ENCODE data around the gene SYVN1.

SYVN1 gene

DNA sequence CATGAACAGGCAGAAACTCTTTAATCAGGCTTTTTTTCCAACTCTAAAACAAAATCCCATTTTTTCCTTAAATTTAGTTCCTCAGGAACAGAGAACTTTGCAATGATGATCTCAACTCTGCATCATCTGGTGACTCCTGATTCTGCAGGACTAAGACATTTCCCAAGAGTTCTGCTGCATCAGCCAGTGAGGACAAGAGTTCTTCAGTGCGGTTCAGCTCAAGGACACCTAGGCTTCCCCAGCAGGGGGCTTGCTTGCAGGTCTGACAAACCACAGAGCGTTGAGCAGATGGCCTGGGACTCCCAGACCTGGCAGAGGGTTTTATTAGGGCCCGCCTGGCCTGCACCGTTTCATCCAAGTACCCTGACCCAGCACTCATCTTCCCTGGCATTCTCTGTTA, 56.9 kb downstream of the SYVN1 start:
- no peaks in the 10 kb centered on the region for H3K27me3 ChIP-seq (replicated peaks; ENCODE audit: control insufficient read depth, insufficient read depth, low read length)
- no peak for DNase-seq (ENCODE audit: extremely low read depth, insufficient read length)
- H3K36me3 ChIP-seq (ENCODE audit: control insufficient read depth, insufficient read depth, low read length) = peaks cover 17% of the 10 kb centered on the region
- no peak overlapping the region for H3K4me3 ChIP-seq (replicated peaks; ENCODE audit: low read depth, low read length)
- TF ChIP-seq, protein P1, sequence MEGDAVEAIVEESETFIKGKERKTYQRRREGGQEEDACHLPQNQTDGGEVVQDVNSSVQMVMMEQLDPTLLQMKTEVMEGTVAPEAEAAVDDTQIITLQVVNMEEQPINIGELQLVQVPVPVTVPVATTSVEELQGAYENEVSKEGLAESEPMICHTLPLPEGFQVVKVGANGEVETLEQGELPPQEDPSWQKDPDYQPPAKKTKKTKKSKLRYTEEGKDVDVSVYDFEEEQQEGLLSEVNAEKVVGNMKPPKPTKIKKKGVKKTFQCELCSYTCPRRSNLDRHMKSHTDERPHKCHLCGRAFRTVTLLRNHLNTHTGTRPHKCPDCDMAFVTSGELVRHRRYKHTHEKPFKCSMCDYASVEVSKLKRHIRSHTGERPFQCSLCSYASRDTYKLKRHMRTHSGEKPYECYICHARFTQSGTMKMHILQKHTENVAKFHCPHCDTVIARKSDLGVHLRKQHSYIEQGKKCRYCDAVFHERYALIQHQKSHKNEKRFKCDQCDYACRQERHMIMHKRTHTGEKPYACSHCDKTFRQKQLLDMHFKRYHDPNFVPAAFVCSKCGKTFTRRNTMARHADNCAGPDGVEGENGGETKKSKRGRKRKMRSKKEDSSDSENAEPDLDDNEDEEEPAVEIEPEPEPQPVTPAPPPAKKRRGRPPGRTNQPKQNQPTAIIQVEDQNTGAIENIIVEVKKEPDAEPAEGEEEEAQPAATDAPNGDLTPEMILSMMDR (IDR thresholded peaks at IDR 0.05; ENCODE audit: insufficient read depth, low read length, poor library complexity, severe bottlenecking) = no peak
